Measurements from ENCODE around the gene RAB34.
"Not testable (repeated sequence)": the region's sequence is repeated elsewhere in the genome, so short reads cannot be mapped to it uniquely, and the experiment has no call there.

RAB34 gene

DNA sequence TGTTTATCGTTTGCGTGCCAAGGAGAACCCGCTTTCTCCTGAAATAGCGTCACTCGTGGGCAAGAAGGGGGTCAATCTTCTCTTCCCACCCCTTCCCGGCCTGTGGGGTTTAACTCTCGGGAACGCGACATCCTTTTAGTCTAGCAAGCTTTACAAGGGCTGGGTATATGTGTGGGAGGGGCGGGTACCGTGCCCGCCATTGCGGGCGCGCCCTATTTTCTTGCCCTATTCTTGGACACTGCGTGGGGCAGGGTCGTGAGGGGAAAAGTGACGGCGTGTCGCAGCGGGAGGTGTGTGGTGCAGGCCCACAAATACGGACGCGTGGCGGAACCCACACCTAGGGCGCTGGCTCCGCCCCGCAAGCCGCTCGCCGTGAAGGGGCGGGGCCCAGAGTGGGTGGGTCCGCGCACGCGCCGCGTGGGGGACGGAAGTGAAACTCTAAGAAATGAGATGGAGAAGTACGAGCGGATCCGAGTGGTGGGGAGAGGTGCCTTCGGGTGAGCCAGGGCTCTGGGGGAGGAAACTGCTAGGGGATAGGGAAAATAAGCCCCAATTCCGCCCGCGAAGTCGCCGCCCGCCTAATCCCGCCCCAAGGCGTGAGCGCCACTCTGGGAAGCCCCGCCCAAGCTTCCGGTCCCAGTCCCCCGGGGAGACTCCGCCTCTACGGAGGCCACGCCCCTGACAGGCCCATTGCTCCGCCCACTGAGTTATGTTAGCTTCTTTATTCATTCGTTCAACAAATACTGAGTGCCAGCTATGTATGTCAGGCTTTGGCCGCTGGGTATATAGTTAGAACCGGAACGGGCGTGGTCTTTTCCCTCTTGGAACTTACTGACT, 10.9 kb upstream of the RAB34 start, which contains the start of gene NEK8:
Gene NEK8 (plus strand): TSS at position 425 of the 837 bp plus-strand sequence. CDS start 26 bp downstream, at position 451.
- DNase-seq (ENCODE audit: low read depth, low spot score), result no peak

DNA sequence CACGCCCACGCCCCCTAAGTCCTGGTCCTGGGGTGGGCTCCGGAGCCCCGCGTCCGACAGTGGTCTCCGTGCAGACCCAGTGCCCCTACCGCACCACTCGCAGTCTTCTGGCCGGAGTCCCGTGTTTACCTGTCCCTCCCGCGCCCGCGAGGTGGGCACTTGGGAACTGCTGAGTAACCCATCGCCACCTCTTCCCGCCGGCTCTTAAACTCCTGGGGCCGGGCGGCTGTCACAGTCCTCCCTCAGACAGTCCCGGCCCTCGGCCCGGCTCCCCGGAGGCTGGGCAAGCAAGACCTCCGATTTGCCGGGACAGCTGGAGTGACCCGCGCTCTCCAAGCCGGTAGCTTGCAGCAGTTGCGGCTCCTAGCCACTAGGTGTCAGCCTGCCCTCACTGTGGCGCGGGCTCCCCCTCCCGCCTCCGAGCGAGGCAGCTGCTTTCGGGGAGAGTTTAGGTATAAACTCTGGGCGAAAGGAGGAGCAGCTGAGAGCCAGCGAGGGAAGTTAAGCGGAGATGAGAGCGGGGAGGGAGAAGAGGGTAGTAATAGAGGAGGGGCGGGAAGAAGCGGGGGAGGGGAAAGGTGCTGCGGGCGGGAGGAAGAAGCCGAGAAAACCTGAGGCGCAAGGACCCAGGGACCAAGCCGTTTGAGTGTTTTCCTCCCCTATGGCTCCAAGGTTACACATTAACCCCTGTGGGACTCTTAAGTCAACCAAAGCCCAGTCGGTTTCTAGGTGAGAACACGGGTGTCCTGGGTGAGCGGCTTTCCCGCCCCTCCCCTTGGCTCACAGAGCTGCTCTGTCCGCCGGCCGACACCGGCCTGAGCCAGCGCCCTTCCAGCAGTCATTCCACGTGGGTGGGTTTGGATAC, 9.2 kb upstream of the RAB34 start:
- no peak for DNase-seq (ENCODE audit: low read depth, low spot score)

DNA sequence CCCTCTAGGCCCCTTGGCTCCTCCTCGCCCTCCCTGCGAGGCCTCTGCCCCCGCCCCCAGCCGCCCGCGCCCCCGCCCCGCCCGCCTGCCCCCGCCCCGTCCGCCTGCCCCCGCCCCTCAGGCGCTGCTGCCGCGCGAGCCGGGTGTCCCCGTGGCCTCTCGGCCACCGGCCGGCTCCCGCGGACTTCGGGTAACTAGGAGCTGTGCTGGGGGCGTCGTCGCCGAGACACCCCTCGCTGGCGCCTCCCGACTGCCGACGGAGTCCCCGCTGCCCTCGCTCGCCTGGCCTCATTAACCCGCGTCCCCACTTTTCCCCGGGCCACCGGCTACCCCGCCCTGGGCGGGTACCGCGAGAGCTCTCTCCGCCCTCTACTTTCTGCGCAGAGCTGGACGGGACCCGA, 8.6 kb upstream of the RAB34 start, which contains the start of gene TLCD1:
Gene TLCD1 (minus strand): TSS at position 8 of the 401 bp plus-strand sequence. CDS start 136 bp downstream, outside the sequence.
- DNase-seq (ENCODE audit: low read depth, low spot score), result no peak

DNA sequence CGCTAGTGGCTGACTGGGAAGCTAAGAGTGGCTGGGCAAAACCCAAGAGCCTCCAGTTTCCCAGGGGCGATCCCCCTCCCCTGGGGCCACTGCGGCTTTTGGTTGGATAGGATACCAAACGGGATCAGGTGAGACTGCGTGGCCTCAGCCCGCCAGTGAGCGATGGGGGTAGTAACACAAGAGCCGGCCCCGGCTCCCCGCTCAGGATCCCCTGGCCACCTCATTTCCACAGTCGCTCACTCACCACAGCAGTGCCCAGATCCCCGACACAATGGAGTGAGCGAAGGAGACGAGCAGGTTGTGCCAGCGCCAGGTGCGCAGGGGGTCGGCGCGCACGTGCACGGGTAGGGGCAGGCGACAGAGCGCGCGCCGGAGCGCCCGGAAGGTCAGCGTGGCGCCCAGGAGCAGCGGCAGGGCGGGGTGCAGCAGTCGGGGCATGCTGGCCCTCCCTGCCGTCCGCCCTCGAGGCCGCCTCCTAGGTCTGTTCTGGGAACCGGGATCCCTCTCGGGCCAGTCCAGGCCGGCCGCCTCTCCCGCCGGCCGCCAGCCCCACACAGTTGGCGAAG, 8.1 kb upstream of the RAB34 start:
- no peak for DNase-seq (ENCODE audit: low read depth, low spot score)

DNA sequence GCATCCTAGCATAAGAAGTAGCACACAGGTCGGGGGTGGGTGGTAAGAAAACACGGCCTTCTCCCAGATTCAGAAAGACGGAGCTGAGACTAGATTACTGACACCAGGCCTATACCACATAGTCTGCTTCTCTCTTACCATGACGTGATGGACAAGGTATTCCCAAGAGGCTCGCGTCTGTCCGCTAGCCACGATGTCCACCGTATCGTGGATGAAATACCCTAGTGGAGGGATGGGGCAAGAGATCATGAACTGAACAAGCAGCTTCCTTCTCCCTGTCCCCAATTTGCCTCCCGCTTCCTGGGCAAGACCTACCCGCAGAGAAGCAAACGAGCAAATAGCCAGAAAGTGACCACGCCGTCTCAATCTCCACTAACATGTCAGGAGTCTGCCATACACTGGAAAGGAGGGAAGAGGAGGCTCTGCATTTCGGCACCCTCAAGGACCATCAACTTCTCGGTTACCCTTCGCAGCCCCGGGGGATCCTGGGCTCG, 7.5 kb upstream of the RAB34 start:
- DNase-seq (ENCODE audit: low read depth, low spot score), result no peak

DNA sequence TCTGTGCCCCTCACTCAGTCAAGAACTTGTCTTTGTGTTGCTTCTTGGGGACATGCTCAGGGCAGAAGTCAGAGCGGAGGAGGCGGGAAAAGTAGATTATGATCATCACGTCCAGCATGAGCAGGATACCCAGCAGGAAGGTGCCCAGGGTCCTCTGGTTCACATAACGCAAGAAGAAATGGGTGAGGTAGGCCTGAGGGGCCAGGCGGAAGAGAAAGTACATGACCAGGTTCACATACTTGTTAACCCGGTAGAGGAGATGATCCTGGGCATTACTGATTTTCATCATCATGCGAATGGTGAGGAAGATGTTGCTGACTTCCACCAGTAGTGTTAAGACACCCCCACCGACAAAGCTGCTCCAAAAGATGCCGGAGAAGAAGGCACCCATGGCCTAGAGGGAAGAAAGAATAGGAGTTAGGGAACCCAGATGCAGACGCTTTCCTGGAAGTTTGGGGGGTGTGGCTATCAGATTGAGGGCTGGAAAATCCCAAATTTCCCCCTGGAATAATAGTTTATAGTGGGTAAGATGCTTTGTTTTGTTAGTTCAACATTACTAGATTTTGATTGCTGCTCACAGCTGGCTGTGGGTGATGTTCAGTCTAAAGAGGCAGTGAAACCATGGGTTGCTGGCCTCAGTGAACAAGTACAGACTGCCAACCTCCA, 7.0 kb upstream of the RAB34 start:
- no peak for DNase-seq (ENCODE audit: low read depth, low spot score)

DNA sequence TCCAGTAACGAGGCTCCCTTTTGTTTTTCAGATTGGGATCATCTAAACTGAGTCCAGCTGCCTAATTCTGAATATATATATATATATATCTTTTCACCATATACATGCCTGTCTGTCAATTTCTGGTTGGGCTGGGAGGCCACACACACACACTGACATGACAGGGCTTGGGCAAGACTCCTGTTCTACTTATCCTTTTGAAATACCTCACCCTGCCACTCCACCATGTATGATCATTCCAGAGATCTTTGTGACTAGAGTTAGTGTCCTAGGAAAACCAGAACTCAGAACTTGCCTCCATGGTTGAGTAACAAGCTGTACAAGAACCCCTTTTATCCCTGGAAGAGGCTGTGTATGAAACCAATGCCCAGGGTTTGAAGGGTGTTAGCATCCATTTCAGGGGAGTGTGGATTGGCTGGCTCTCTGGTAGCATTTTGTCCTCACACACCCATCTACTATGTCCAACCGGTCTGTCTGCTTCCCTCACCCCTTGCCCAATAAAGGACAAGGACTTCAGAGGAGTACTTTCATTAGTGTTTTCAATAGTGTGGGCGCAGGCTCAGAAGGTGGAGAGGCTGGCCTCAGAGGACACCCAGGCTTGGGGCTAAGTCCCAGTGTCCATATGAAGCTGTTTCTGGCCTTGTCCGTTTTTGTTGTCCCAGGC, 6.3 kb upstream of the RAB34 start:
- not testable (repeated sequence) for DNase-seq (ENCODE audit: low read depth, low spot score)

DNA sequence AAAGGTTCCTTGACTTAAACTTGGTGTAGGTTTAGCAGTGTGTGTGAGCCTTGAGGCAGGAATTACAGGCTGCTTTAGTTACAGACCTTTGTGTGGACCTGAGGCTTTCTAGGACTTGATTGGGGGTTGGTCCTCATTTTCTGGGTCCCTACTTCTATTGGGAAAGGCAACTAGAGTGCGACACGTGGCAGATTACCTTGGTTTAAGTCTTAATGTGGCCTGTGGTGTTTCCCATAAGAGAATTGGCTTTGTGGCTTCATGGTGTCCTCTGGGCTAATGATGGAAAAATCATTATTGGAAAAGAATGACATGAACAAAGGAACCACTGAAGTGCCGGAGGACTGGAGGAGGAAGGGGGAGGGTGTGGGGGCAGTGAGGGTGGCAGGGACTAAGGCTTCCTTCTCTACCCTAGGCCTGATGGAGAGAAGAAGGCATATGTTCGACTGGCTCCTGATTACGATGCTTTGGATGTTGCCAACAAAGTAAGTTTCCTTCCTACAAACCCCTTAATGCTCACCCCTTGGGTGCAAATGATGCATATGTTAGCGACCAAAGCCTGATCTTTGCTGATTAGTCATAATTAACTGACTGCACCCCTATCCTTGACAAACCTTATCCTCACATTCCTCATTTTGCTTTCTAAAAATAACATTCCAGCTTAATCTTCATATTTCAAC, 5.6 kb upstream of the RAB34 start:
- DNase-seq (ENCODE audit: low read depth, low spot score), result no peak

DNA sequence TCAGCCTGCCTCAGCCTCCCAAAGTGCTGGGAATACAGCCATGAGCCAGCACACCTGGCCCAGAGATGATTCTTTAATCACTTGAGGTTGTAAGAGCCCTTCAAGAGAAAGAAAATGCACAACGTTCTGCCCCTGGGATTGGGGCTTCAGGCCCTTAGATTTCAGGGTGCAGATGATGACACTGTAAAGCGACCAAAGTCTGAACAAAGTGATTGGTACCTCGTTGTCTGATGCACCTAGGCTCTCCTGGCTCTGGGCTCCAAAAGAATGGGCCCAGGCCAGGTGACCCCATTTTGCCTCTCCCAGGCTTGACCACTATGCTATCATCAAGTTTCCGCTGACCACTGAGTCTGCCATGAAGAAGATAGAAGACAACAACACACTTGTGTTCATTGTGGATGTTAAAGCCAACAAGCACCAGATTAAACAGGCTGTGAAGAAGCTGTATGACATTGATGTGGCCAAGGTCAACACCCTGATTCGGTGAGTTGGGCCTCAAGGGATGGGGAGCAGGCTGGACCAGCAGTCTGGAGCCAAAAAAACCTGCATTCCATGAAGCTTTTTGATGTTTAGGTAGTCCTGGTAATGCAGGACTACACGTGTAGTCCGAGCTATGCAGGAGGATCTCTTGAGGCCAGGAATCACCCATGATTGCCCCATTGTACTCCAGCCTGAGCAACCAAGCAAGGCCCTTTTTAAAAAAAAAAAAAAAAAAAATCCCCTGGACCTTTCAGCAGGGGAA, 4.9 kb upstream of the RAB34 start:
- no peak for DNase-seq (ENCODE audit: low read depth, low spot score)

DNA sequence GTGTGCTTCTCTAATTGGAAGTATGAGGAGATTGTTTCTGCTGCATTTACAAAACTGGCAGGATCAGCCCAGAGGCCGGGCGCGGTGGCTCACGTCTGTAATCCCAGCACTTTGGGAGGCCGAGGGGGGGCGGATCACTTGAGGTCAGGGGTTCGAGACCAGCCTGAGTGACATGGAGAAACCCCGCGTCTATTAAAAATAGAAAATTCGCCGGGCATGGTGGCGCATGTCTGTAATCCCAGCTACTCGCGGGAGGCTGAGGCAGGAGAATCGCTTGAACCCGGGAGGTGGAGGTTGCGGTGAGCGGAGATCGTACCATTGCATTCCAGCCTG, 3.3 kb upstream of the RAB34 start:
- not testable (repeated sequence) for DNase-seq (ENCODE audit: low read depth, low spot score)

DNA sequence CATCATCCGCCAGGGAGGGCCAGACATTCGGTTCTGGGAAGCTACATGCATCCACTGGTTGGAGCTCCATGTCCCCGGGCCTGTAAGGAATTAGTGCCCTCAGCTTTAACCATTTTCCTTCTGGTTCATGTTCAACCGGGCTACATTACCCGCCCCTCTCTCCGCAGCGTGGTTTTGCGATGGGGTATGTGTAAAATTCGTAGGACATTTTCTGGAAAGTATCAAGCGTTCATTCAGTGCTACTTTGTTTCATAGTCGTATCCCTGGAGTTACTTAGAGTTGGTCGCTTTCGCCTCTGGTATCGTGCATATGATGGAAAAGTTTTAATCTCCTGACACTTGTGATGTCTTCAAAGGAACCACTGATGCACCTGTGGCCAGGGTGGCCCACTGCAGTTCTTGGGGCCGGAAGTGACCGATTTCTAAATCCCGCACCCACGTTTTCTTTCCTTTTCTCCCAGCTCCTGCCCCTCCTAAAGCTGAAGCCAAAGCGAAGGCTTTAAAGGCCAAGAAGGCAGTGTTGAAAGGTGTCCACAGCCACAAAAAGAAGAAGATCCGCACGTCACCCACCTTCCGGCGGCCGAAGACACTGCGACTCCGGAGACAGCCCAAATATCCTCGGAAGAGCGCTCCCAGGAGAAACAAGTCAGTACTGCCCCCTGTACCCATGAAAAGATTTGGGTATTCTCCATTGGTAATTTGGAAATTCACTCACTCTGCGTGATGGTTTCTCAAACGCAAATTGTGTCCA, 2.8 kb upstream of the RAB34 start:
- DNase-seq (ENCODE audit: low read depth, low spot score), result no peak

DNA sequence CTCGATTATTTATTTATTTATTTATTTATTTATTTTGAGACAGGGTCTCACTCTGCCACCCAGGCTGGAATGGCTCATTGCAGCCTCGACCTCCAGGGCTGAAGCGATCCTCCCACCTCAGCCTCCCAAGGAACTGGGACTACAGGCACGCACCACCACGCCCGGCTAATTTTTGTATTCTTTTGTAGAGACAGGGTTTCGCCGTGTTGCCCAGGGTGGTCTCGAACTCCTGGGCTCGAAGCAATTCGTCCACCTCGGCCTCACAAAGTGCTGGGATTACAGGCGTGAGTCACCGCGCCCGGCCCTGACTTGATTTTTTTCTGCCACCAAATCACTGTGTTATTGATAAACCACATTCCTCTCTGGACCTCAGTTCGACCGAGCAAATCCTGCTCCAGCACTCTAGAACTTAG, 1.4 kb upstream of the RAB34 start:
- no peak for DNase-seq (ENCODE audit: low read depth, low spot score)

DNA sequence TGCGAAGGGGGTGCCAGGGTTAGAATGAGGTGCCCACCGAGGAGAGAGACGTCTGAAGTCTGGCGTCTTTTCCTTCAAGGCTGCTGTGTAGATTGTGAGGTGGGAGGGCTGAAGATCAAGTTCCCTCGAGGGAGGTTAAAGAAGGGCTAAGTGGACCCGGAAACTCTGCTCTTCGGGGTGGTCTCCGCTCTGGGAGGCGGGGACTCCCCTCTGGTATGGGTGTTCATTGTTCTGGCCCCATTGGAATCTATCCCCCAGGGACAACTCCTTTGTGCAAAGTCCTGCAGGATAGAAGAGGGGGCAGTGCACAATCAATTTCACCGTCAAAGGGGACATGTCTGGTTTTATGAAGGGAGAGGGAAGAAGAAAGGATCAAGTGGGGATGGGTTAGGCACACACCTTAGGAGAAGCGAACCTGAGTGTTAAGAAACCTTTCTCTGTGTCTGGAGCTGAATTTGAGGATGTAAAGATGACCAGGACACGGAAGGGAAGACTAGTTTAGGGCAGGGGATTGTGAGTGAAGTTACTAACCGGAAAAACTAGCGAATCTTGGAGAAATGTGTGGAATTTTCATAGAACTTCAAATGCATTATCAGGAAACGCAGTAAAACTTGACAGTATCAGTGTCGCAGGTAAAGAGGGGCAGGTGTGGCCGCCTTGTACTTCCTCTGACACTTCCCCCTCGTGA, 809 bp upstream of the RAB34 start:
- no peak for DNase-seq (ENCODE audit: low read depth, low spot score)

DNA sequence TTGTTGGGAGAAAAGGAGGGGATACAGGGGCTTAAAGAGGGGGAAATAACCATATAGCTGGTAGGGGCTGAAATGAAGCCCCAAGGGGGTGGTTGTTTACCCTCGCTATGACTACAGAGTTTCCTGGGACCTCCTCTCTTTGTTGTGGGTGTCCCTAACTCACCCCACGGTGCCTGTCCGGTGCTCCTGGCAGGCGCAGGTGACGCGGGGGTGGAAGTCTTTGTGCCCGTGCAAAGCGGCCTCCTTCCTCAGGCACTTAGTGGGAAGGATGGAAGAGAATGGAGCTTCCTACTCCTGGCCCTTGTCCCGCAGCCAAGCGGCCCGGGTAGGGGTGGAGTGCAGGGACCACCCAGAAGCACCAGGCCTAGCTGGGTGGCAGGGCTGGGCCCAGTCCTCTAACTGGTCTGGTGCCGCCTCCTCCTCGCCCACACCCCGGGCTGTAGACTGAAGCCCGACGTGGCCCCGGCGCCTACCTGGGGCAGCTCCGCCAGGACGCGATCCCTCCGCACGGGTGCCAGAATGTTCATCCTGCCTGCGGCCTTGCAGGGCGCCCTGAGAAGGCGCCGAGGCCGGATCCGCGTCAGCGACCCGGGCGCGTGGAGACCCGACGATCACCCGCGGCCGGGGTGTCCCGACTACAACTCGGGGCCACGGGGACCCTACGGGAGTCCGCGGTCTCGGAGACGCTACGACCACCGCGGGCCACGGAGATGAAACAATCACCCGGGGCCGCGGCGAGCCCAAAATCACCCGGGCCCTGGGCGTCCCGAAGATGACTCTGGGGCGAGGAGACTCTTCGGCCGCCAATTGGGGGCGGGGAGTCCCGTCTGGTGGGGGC, 709 bp downstream of the RAB34 start:
- DNase-seq (ENCODE audit: low read depth, low spot score), result no peak

DNA sequence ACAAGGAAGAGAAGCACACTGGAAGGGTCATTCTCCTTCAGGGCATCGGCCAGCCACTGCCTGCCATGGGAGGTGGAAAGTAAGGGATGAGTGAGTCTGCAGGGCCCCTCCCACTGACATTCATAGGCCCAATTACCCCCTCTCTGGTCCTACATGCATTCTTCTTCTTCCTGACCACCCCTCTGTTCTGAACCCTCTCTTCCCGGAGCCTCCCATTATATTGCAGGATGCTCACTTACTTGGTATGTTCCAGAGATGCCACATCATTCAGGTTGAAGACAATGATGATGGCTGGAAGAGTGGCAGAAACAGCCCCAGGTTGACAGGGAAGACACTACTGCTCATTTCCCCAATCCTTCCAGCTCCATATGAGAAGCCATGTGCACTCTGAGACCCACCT, 2.5 kb downstream of the RAB34 start:
- DNase-seq (ENCODE audit: low read depth, low spot score), result no peak

DNA sequence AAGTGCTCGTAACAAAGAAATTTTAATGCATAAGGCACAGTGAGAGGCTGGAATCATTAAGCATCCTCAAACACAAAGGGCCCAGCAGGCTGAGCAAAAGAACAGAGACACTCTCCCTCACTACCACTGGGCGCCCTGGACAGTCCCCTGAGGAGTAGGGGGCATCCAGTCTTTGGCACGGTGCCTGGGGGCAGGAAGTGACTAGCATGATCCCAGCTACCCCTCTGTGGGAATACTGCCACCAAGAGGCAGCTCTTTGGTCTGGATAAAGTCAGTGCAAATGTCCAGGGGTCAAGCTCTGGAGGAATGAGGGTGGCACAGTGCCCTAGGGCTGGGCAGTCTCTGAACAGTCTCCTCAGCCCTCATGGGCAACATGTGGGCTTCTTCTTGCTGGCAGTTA, 3.4 kb downstream of the RAB34 start:
- no peak for DNase-seq (ENCODE audit: low read depth, low spot score)

DNA sequence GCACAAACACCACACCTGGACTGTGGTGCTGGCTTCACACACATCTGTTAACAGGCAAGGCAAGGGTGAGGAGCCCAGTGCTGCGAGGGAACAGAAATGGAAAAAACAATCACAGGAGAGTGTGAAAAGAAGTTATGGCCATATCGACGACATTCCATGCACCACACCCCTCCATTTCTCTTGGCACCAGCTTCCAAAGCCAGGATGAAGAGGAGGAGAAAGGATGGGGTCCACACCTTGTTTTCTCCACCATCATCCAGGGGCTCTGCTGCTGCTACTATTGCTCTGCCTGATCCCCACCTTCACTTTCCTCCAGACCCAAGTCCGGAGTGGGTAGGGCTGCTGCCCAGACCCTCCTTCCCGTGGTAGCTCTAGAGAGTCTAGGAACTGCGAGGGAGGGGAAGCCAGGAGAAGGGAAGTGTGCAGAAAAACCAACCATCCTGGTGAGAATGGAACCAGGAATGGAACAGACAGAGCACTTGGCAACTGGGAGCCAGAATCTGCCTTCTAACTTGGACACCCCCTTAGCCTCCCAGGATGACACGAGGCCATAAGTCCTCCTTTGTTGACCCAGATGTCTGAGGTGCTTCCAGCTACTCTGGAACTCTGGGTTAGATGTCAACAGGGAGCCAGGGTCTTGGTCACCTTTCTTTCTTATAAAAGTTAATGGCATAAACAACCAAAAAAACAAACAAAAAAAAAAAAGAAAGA, 4.8 kb downstream of the RAB34 start:
- no peak for DNase-seq (ENCODE audit: low read depth, low spot score)

All from iPS DF 19.7 (cell line).